Karpas-422 (cell line): ENCODE results near the gene FOLR2. TPM values are rescaled to one million over a fixed set of nuclear protein-coding genes. Genes with fewer than 3 reads are reported as not detected.
"Not testable (repeated sequence)": the region's sequence is repeated elsewhere in the genome, so short reads cannot be mapped to it uniquely, and the experiment has no call there.

Experiments
- DNase-seq: peaks from one replicate; pipeline ENCODE4 v3.0.0-alpha.2; 2015
- H2AFZ ChIP-seq: fragments of 200-600 bp; sonication (generic); 2 replicates; pipeline ENCODE4 v1.6.1; 2014; ENCODE audit warnings: antibody characterized with exemption, low read length, mixed read lengths
- H3K27ac ChIP-seq: fragments of 200-600 bp; sonication (generic); 2 replicates; pipeline ENCODE4 v1.5.1; 2014; ENCODE audit warnings: mild to moderate bottlenecking, low read length, moderate library complexity
- H3K27me3 ChIP-seq: fragments of 200-600 bp; sonication (generic); 2 replicates; pipeline ENCODE4 v1.6.1; 2014; ENCODE audit warnings: low read length, mixed read lengths
- H3K36me3 ChIP-seq: fragments of 200-600 bp; sonication (generic); 2 replicates; pipeline ENCODE4 v1.6.1; 2014; ENCODE audit warnings: low read length, mixed read lengths; ENCODE audit not compliant: insufficient read depth
- H3K4me1 ChIP-seq: fragments of 200-600 bp; sonication (generic); 2 replicates; pipeline ENCODE4 v1.6.1; 2014; ENCODE audit warnings: mild to moderate bottlenecking, low read length, mixed read lengths
- H3K4me2 ChIP-seq: fragments of 200-600 bp; sonication (generic); 2 replicates; pipeline ENCODE4 v1.6.1; 2014; ENCODE audit warnings: low read length, low read depth, mild to moderate bottlenecking; ENCODE audit not compliant: poor library complexity, severe bottlenecking
- H3K4me3 ChIP-seq: fragments of 200-600 bp; sonication (generic); 2 replicates; pipeline ENCODE4 v1.5.1; 2014; ENCODE audit warnings: mild to moderate bottlenecking, antibody characterized with exemption, low read length, mixed read lengths
- H3K79me2 ChIP-seq: fragments of 200-600 bp; sonication (generic); 2 replicates; pipeline ENCODE4 v1.6.1; 2014; ENCODE audit warnings: mild to moderate bottlenecking, low read length, mixed read lengths
- H3K9ac ChIP-seq: fragments of 200-600 bp; sonication (generic); 2 replicates; pipeline ENCODE4 v1.6.0; 2014; ENCODE audit warnings: low read length
- H3K9me2 ChIP-seq: fragments of 200-600 bp; sonication (generic), shearing (Covaris generic); replicated peaks from 2 replicates; pipeline ENCODE4 v1.6.0; 2014; ENCODE audit warnings: mild to moderate bottlenecking, low read length, moderate library complexity; ENCODE audit not compliant: insufficient read depth
- H3K9me3 ChIP-seq: fragments of 300-700, 200-600 bp; sonication (generic); 2 replicates; pipeline ENCODE4 v1.6.1; 2014; ENCODE audit warnings: low read length, mixed read lengths
- H4K20me1 ChIP-seq: fragments of 200-600 bp; sonication (generic); 2 replicates; pipeline ENCODE4 v1.6.1; 2014; ENCODE audit warnings: mild to moderate bottlenecking, antibody characterized with exemption, low read length, low read depth; ENCODE audit not compliant: insufficient read depth
- total RNA-seq: library from RNA; depleted of rRNA; stranded (reverse); fragments of >200 nt; shearing (Covaris generic); gene quantifications from 2 replicates; pipeline ENCODE4 v1.2.3, GENCODE V29; 2014; ENCODE audit warnings: low replicate concordance

The FOLR2 gene
- total RNA-seq, 1 experiment from 2014 or later, result 16.0 TPM

DNA sequence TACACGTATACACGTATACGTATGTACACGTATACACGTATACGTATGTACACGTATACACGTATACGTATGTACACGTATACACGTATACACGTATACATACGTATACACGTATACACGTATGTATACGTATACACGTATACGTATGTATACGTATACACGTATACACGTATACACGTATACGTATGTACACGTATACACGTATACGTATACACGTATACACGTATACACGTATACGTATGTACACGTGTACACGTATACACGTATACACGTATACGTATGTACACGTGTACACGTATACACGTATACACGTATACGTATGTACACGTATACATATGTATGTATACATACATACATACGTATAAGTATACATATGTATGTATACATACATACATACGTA, 15.1 kb upstream of the FOLR2 start:
- not testable (repeated sequence) for H3K9me2 ChIP-seq, H3K79me2 ChIP-seq, H3K27ac ChIP-seq, H3K27me3 ChIP-seq, H2AFZ ChIP-seq, H3K4me1 ChIP-seq, H3K4me3 ChIP-seq, DNase-seq, H3K36me3 ChIP-seq, H3K9ac ChIP-seq, H3K4me2 ChIP-seq, H3K9me3 ChIP-seq, H4K20me1 ChIP-seq

DNA sequence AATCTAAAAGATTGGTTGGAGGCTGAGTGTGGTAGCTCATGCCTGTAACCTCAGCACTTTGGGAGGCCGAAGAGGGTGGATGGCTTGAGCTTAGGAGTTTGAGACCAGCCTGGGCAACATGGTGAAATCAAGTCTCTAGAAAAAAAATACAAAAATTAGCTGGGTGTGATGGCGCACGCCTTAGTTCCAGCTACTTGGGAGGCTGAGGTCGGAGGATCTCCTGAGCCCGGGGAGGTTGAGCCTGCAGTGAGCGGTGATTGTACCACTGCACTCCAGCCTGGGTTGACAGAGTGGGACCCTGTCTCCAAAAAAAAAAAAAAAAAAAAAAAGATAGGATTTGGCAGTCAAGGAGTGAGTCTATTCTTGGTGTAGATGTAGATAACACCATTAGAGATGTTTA, 14.0 kb upstream of the FOLR2 start:
- no peaks in the 10 kb centered on the region for H3K9me2 ChIP-seq
- no peak overlapping the region for H3K27ac ChIP-seq
- no peaks in the 10 kb centered on the region for H3K36me3 ChIP-seq
- no peaks in the 10 kb centered on the region for H3K27me3 ChIP-seq
- H3K79me2 ChIP-seq, result no peaks in the 10 kb centered on the region
- no peak overlapping the region for H3K9ac ChIP-seq
- no peaks in the 10 kb centered on the region for H3K9me3 ChIP-seq
- H3K4me1 ChIP-seq, result no peaks in the 10 kb centered on the region
- H4K20me1 ChIP-seq, result no peaks in the 10 kb centered on the region
- no peak overlapping the region for H2AFZ ChIP-seq
- H3K4me3 ChIP-seq, result no peak overlapping the region
- no peak overlapping the region for H3K4me2 ChIP-seq
- no peak for DNase-seq

DNA sequence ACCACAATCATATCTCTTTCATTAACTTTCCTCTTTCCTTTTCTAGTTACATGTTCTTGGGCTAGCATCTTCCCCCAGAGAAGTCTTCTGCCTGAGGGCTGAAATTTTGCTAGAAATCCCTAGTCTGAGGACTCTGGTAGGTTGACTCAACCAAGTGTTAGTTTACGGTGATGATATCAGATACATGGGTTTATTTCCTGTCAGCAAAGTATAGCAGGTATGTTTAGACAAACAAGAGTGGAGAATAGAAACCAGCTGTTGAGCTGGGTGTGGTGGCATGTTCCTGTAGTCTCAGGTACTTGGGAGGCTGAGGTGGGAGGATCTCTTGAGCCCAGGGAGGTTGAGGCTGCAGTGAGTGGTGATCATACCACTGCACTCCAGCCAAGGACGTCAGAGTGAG, 13.4 kb upstream of the FOLR2 start:
- Histone ChIP-seq H3K79me2 (no peaks in the 10 kb centered on the region), H3K27me3 (no peaks in the 10 kb centered on the region), H4K20me1 (no peaks in the 10 kb centered on the region), H3K9me3 (no peaks in the 10 kb centered on the region), H3K9ac (no peak overlapping the region), H3K27ac (no peak overlapping the region), H3K36me3 (no peaks in the 10 kb centered on the region), H2AFZ (no peak overlapping the region), H3K4me1 (no peaks in the 10 kb centered on the region), H3K4me3 (no peak overlapping the region), H3K4me2 (no peak overlapping the region), H3K9me2 (no peaks in the 10 kb centered on the region)
- DNase-seq, result no peak

DNA sequence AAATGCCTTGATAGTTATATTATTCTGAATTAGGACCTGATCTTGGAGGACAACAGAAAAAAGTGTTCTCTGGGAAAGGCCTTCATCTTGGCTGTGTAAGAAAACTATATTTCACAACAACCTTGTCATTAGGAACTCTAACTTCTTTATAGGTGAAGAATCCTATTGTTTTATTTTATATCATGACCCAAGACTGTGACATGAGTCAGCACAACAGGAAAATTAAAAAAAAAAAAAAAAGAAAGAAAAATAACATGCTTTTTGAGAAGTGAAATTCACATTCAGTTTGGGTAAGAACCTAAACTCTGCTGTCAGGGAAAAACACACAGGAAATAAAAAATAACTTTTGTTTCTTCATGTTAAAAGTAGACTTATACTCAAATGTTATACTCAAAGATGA, 11.7 kb upstream of the FOLR2 start:
- Histone ChIP-seq H3K9me3 (no peaks in the 10 kb centered on the region; the same call in 1 of the 2 replicates), H3K4me3 (no peak overlapping the region), H3K27me3 (no peaks in the 10 kb centered on the region), H3K79me2 (no peaks in the 10 kb centered on the region), H3K4me1 (no peaks in the 10 kb centered on the region), H2AFZ (no peak overlapping the region), H3K36me3 (no peaks in the 10 kb centered on the region), H3K4me2 (no peak overlapping the region), H3K9ac (no peak overlapping the region), H3K9me2 (no peaks in the 10 kb centered on the region), H3K27ac (no peak overlapping the region), H4K20me1 (no peaks in the 10 kb centered on the region)
- DNase-seq, result no peak

DNA sequence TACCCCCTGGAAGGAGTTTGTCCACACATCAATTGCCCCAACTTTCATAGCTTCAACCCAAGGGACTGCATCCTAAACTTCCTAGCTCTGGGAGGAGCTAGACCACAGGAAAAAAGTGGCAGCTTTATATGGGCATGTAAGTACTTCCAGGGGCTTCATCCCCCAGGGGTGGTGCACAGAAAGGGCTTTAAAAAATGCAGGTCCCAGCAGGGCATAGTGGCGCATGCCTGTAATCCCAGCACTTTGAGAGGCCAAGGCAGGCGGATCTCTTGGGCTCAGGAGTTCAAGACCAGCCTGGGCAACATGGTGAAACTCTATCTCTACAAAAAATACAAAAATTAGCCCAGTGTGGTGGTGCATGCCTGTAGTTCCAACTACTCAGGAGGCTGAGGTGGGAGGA, 9.8 kb upstream of the FOLR2 start:
- not testable (repeated sequence) for H3K9me3 ChIP-seq, H3K27me3 ChIP-seq, DNase-seq, H3K9ac ChIP-seq, H3K79me2 ChIP-seq, H4K20me1 ChIP-seq, H3K9me2 ChIP-seq, H3K36me3 ChIP-seq, H3K4me3 ChIP-seq, H3K27ac ChIP-seq, H3K4me1 ChIP-seq, H3K4me2 ChIP-seq, H2AFZ ChIP-seq

DNA sequence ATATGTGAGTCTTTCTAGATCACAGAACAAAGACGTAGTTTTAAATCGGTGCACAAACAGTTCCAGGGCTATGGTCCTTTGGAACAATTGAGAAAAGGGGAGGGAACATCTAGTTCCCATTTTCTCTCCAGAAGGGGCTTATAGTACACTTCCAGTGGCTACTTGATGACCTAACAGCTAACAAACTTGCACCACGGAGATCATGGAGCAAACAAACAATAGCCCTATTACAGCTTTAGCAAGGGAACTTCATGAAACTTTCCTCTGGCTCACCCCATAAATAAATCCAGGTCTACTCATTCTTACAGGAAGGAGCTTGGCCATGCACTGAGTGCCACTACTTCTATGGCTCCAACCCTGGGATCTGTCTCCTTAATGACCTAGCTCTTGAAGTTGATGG, 8.3 kb upstream of the FOLR2 start:
- no peaks in the 10 kb centered on the region for H3K36me3 ChIP-seq
- no peaks in the 10 kb centered on the region for H3K27me3 ChIP-seq
- H3K4me2 ChIP-seq, result no peak overlapping the region
- H3K79me2 ChIP-seq, result no peaks in the 10 kb centered on the region
- H3K9ac ChIP-seq, result no peak overlapping the region
- no peak overlapping the region for H3K27ac ChIP-seq
- DNase-seq, result no peak
- no peak overlapping the region for H2AFZ ChIP-seq
- H4K20me1 ChIP-seq, result no peaks in the 10 kb centered on the region
- no peaks in the 10 kb centered on the region for H3K4me1 ChIP-seq
- H3K4me3 ChIP-seq, result no peak overlapping the region
- no peaks in the 10 kb centered on the region; the same call in 1 of the 2 replicates for H3K9me3 ChIP-seq
- H3K9me2 ChIP-seq, result no peaks in the 10 kb centered on the region

DNA sequence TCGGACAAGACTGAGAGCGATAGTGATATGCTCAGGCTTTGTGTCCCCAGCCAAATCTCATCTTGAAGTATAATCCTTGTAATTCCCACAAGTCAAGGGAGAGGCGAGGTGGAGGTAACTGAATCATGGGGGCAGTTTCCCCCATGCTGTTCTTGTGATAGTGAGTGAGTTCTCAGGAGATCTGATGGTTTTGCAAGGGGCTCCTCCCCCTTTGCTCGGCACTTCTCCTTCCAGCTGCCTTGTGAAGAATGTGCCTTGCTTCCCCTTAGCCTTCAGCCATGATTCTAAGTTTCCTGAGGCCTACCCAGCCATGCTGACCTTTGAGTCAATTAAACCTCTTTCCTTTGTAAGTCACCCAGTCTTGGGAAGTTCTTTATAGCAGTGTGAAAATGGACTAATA, 7.5 kb upstream of the FOLR2 start:
- Histone ChIP-seq H3K9me3 (no peaks in the 10 kb centered on the region; the same call in 1 of the 2 replicates), H2AFZ (no peak overlapping the region)

DNA sequence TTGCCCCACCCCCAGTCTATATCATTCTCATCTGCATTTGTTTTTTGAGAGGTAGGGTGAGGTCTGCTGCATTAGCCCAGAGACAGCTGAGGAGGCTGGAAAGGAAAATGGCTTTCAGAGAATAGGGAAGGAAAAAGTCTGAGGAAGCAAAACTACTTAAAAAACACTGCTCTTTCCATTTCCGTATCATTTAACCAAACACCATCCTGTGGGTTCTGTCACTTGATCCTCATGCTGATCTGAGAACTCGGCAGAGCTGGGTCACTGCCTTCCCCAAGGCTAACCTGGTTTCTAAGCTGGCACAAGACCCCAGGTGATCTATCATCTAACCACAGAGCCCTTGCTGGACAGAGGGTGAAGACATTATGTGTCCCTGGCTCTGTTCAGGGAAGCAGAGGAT, 1.2 kb downstream of the FOLR2 start:
- H2AFZ ChIP-seq, result no peak overlapping the region
- no peak for DNase-seq
- no peaks in the 10 kb centered on the region for H3K36me3 ChIP-seq

More for the DNA sequence above, 7.5 kb upstream of the FOLR2 start:
- Histone ChIP-seq H3K9me2 (no peaks in the 10 kb centered on the region), H3K4me3 (no peak overlapping the region), H3K4me1 (no peaks in the 10 kb centered on the region), H3K4me2 (no peak overlapping the region), H3K27me3 (no peaks in the 10 kb centered on the region), H3K79me2 (no peaks in the 10 kb centered on the region), H3K9ac (no peak overlapping the region), H4K20me1 (no peaks in the 10 kb centered on the region), H3K27ac (no peak overlapping the region), H3K36me3 (no peaks in the 10 kb centered on the region)
- no peak for DNase-seq

DNA sequence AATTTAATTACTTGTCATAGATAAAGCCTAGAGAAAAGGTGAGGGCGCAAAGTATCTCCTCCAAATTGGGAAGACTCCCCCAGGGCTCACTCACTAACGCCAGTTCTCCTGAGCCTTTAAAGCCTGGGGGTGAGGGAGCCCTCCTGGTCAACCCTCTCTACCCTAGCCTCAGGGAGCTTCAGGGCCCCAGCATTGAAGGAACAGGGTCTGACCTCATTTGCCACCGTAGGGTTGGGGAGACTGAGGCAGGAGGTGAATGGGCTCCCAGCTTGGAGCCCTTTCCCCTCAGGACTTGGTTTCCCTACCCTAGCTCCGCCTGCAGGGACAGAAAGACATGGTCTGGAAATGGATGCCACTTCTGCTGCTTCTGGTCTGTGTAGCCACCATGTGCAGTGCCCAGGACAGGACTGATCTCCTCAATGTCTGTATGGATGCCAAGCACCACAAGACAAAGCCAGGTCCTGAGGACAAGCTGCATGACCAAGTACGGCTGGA, 1.7 kb downstream of the FOLR2 start:
- H3K36me3 ChIP-seq, result no peaks in the 10 kb centered on the region
- no peaks in the 10 kb centered on the region for H3K9me2 ChIP-seq
- no peaks in the 10 kb centered on the region for H4K20me1 ChIP-seq
- H3K9me3 ChIP-seq, result no peaks in the 10 kb centered on the region
- no peaks in the 10 kb centered on the region for H3K27me3 ChIP-seq
- H3K4me1 ChIP-seq, result peaks cover 32% of the 10 kb centered on the region
- H3K27ac ChIP-seq, result no peak overlapping the region
- no peak overlapping the region for H3K4me3 ChIP-seq
- H3K4me2 ChIP-seq, result no peak overlapping the region
- no peak overlapping the region for H3K9ac ChIP-seq
- no peak overlapping the region for H2AFZ ChIP-seq
- DNase-seq, result no peak
- H3K79me2 ChIP-seq, result no peaks in the 10 kb centered on the region

More for the DNA sequence above, 1.2 kb downstream of the FOLR2 start:
- Histone ChIP-seq H3K9ac (no peak overlapping the region), H3K27me3 (no peaks in the 10 kb centered on the region), H3K4me2 (no peak overlapping the region), H3K79me2 (no peaks in the 10 kb centered on the region), H3K4me1 (peaks cover 30% of the 10 kb centered on the region), H3K9me2 (no peaks in the 10 kb centered on the region), H3K4me3 (no peak overlapping the region), H3K27ac (no peak overlapping the region), H4K20me1 (no peaks in the 10 kb centered on the region), H3K9me3 (no peaks in the 10 kb centered on the region)
